NOMO-1 treated with DMSO at 0.1 percent for 48 hours (cell line): ENCODE data around the gene MEGF9.
"Not testable (repeated sequence)": the region's sequence is repeated elsewhere in the genome, so short reads cannot be mapped to it uniquely, and the experiment has no call there.

Source experiments
- DNase-seq: peaks from one replicate; lab custom pipeline; 2025; ENCODE audit not compliant: unreplicated experiment; lab: John Stamatoyannopoulos, UW

Gene MEGF9

GRCh38 chr9:120663380-120663779, 50.9 kb downstream of the MEGF9 start:
- DNase-seq: peak; percentile 94

- no peak for DNase-seq
Measured at GRCh38 chr9:120662513-120662912, 51.8 kb downstream of the MEGF9 start.

DNA sequence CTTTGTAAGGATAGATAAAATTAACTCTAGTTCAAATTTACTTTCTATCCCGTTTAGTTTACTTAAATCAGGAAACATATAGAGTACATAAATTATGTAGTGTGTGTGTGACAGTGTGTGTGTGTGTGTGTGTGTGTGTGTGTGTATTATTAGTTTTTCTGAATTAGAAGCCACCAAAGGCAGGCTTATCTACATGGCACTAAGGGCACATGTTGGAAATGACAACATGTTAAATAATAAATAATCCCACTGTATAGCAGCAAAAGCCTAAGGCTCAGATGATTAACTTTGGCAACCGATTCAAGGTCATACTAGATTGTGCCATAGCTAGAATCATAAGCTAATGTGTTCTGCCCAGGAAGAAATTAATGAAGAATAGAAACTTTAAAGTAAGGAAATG, 54.6 kb downstream of the MEGF9 start:
- no peak for DNase-seq

DNA sequence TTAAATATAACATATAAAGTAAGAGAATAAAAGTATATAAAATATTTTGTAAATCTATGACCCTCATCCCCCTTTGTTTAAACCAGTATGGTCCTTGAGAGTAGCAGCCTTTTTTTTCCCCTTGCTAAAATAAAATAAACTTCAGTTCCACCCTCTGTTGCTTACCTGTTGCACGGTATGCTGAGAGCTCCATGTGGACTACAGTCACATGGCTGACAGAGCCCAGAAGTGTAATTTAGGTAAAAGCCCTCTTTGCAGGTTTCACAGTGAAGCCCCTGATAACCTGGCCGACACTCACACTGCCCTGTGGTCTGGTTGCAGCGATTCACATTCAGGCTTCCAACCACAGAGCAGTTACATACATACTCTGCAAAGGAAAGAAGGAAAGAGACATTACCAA, 55.1 kb downstream of the MEGF9 start:
- DNase-seq: no peak

DNA sequence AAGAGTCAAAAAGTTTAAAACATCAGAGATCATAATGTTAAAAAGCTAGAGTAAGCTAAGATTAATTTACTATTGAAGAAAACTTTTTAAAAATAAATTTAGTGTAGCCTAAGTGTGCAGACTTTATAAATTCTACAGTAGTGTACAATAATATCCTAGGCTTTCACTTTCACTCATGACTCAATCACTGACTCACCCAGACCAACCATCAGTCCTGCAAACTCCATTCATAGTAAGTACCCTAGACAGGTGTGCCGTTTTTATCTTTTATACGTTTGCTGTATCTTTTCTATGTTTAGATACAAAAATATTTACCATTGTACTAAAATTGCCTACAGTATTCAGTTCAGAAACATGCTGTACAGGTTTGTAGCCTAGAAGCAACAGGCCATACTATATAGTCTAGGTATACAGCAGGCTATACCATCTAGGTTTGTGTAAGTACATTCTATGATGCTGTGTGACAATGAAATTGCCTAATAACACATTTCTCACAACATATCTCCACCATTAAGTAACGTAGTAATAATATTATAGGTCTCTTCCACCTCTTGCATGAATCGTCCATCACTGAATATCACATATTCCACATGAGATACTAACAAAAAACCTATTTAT, 59.2 kb downstream of the MEGF9 start:
- peak; percentile 30 for DNase-seq

DNA sequence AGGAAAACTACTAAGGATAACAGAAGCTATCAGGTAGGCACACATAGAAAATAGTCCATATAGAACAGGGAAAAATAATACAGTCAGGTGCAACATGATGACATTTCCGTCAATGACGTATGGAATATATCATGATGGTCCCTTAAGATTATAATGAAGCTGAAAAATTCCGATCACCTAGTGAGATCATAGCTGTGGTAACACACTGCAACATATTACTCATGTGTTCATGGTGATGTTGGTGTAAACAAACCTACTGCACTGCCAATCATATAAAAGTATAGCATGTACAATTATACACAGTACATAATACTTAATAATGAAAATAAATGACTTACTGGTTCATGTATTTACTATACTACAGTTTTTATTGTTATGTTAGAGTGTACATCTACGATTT, 60.0 kb downstream of the MEGF9 start:
- DNase-seq: no peak

DNA sequence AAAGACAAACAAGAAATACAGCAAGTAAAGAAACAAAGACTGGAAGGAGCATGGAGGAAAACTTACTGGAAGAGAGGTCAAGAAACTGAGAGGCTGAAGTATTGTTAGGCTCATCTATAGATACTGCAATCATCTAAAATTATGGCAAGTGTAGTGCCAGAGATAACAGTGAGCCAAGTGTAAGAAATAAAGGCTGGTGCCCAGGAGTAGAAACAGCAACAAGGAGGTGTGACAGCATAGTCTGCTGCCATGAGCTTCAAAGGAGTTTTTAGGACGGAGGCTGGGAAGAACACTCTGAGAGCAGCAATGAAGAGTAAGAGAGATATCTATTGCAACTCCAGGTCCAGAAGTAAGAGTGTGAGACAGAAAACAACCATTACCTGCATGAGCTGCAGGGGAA, 60.5 kb downstream of the MEGF9 start:
- no peak for DNase-seq

DNA sequence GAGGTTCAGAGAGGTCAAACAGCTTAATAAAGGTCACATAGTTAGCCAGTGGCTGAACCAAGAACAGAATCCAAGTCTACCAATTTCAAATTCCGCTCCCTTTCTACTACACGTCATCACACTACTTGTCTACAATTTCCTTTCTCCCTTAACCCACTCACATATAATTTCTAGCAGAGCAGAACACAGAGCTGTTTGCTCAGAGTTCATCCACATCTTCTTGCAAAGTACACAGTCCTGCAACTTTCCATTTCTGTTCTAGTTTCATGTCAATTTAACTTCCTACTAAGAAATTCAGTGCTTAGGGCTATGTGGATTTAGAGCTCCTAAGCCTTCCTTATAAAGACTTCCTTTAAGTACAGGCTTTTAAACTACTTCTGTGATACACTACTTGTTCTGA, 61.3 kb downstream of the MEGF9 start:
- DNase-seq: no peak

DNA sequence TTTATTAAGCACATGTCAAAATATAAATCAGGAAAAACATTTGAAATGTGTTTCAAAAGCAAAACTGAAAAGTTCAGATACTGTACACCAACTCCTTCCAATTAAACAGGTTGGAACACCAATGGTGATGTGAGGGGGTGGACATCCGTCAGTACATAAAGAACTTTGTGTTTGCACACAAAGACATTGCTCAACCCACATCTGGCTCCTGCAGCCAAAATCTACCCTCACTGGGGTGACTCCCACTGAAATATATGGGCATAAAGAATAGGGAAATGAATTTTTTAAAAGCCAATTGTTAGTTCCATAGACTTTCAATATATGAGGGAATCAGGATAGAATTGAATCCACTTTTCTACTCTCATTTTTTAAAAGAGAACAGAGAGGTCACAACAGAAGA, 63.9 kb downstream of the MEGF9 start:
- no peak for DNase-seq

- no peak for DNase-seq
Measured at GRCh38 chr9:120648581-120649197, 65.6 kb downstream of the MEGF9 start.

- no peak for DNase-seq
Measured at GRCh38 chr9:120646948-120647347, 67.3 kb downstream of the MEGF9 start.

- no peak for DNase-seq
Measured at GRCh38 chr9:120645760-120646159, 68.5 kb downstream of the MEGF9 start.

- DNase-seq: no peak
Measured at GRCh38 chr9:120643061-120643460, 71.2 kb downstream of the MEGF9 start.

DNA sequence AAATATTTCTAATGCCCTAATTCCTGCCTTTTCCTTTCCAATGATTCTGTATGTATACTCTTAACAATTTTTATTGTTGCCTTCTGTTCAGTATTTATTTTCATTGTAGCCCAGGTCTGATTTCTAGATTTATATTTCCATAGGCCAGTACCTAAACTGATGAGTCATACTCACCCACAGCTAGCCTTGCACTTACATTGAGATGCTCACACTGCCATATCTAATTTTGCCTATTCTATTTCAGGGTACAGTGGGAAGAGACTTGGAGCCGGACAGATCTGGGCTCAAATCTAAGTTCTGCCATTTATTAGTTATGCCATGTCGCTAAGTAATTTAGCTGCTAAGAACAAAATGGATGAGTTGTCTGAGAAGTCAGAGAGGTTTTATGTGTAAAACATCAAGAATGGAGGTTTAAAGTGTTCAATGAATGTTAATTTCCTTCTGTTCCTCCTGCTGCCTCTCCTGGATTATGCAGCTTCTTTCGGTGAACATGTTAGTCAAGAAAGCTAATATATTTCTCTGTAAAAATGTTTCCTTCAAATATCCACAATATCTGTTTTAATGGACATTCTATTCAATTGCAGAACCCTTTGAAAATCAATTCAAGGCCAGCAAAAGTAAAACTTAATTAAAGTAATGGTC, 72.0 kb downstream of the MEGF9 start:
- no peak for DNase-seq

DNA sequence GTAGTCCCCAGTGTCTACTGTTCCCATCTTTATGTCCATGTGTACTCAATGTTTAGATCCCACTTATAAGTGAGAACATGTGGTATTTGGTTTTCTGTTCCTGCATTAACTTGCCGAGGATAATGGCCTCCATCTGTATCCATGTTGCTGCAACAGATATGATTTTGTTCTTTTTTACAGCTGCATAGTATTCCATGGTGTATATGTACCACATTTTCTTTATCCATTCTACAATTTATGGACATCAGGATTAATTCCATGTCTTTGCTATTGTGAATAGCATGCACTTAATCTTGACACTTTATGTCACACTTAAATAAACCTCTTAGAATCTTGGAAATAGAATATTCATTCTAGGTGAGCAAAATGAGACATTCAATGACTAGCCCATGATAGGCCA, 73.4 kb downstream of the MEGF9 start:
- DNase-seq: not testable (repeated sequence)

GRCh38 chr9:120640380-120640779, 73.9 kb downstream of the MEGF9 start:
- no peak for DNase-seq

DNA sequence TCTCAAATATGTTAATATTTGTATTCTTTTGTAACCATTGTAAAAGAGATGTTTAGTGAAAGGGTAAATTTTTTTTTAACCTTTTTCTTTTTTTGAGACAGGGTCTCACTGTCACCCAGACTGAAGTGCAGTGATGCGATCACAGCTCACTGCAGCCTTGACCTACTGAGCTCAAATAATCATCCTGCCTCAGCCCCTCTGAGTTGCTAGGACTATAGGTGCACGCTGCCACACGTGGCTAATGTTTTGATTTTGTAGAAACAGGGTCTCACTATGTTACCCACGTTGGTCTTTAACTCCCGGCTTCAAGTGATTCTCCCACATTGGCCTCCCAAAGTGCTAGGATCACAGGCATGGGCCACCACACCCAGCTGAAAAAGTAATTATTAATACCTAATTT, 76.4 kb downstream of the MEGF9 start:
- no peak for DNase-seq

DNA sequence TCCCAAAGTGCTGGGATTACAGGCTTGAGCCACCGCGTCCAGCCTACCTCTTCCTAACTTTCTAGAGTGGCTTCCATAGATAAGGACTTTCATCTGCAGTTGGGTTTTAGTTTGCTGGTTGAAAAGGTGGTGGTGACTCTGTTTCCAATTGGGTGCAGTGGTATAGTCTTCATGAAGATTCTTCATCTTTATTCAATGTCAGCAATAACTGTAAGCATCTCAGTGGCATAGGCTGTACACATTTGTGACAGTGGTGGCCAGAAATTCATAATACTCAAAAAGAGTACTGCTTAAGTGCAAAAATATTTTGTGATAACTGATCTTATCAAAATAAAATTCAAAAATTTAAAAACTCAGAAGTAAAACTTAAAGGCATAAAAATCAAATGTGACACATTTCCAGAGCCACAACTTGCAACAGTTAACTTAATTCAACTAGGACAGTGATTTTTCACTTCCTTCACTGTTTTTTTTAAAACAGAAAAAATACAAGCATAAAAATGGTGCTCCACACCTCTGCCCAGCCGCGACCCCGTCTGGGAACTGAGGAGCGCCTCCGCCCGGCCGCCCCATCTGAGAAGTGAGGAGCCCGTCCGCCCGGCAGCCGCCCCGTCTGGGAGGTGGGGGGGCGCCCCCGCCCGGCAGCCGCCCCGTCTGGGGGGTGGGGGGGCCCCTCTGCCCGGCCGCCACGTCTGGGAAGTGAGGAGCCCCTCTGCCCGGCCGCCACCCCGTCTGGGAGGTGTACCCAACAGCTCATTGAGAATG, 77.9 kb downstream of the MEGF9 start:
- DNase-seq: no peak

GRCh38 chr9:120635011-120635410, 79.3 kb downstream of the MEGF9 start:
- DNase-seq: no peak

DNA sequence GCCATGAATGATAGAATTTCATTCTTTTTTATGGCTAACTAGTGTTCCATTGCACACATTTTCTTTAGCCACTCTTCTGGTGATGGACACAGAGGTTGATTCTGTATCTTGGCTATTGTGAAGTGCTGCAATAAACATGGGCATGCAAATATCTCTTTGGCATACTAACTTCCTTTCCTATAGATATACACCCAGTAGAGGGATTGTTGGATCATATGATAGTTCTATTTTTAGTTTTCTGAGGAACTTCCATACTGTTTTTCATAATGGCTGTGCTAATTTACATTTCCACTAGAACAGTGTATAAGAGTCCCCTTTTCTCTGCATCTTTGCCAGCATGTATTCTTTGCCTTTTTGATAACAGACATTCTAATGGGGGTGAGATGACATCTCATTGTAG, 83.9 kb downstream of the MEGF9 start:
- DNase-seq: no peak

DNA sequence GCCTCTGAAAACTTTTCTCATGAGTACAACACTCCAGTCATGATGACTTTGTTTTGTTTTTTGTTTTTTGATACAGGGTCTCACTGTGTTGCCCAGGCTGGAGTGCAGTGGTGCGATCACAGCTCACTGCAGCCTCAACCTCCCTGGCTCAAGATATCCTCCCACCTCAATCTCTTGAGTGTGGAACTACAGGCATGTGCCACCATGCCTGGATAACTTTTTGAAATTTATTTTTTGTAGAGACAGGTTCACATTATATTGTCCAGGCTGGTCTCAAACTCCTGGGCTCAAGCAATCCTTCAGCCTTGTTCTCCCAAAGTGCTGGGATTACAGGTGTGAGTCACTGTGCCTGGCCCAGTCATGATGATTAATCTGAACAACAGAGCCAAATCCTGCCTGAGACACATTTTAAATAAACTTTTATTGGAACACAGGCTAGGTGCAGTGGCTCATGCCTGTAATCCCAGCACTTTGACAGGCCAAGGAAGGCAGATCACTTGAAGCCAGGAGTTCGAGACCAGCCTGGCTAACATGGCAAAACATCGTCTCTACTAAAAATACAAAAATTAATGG, 85.3 kb downstream of the MEGF9 start:
- not testable (repeated sequence) for DNase-seq
